NCI-H524 (cell line): ENCODE measurements around the gene MUC3A.
A peak's percentile ranks its signal among the peaks of the same experiment; 100 is the strongest.
"Not testable (repeated sequence)": the region's sequence is repeated elsewhere in the genome, so short reads cannot be mapped to it uniquely, and the experiment has no call there.

Source experiments
- DNase-seq, 2 experiments: peaks; one replicate each; lab custom pipeline; 2025; lab: John Stamatoyannopoulos, UW

Gene MUC3A

GRCh38 chr7:100971111-100972001, 22.0 kb downstream of the MUC3A start:
- DNase-seq = no peak

GRCh38 chr7:100972002-100972347, 22.6 kb downstream of the MUC3A start:
- DNase-seq = no peak

- DNase-seq = no peak
Measured at GRCh38 chr7:100974021-100974420, 24.7 kb downstream of the MUC3A start.

- DNase-seq = no peak
Measured at GRCh38 chr7:100975371-100975821, 26.1 kb downstream of the MUC3A start.

GRCh38 chr7:100978300-100978699, 29.0 kb downstream of the MUC3A start:
- DNase-seq = no peak

- no peak for DNase-seq
Measured at GRCh38 chr7:100983451-100984187, 34.3 kb downstream of the MUC3A start.

- DNase-seq = not testable (repeated sequence)
Measured at GRCh38 chr7:100984241-100984918, 35.0 kb downstream of the MUC3A start.

GRCh38 chr7:100985033-100985797, 35.9 kb downstream of the MUC3A start:
- not testable (repeated sequence) for DNase-seq

- DNase-seq = no peak
Measured at GRCh38 chr7:100991631-100992030, 42.3 kb downstream of the MUC3A start.

- not testable (repeated sequence) for DNase-seq
Measured at GRCh38 chr7:100992280-100992679, 42.9 kb downstream of the MUC3A start.

- DNase-seq = not testable (repeated sequence)
Measured at GRCh38 chr7:100994671-100995070, 45.3 kb downstream of the MUC3A start.

GRCh38 chr7:100998530-100998929, 49.2 kb downstream of the MUC3A start:
- not testable (repeated sequence) for DNase-seq

GRCh38 chr7:100999334-100999733, 50.0 kb downstream of the MUC3A start:
- not testable (repeated sequence) for DNase-seq

- not testable (repeated sequence) for DNase-seq
Measured at GRCh38 chr7:101000025-101000424, 50.7 kb downstream of the MUC3A start.

GRCh38 chr7:101002333-101002732, 53.0 kb downstream of the MUC3A start:
- DNase-seq = not testable (repeated sequence)

- DNase-seq = not testable (repeated sequence)
Measured at GRCh38 chr7:101007361-101007760, 58.0 kb downstream of the MUC3A start.

- no peak for DNase-seq
Measured at GRCh38 chr7:101009629-101010028, 60.3 kb downstream of the MUC3A start.

- no peak for DNase-seq
Measured at GRCh38 chr7:101012931-101013330, 63.6 kb downstream of the MUC3A start.

GRCh38 chr7:101015626-101016025, 66.3 kb downstream of the MUC3A start:
- no peak for DNase-seq

GRCh38 chr7:101017064-101017777, 67.9 kb downstream of the MUC3A start:
- DNase-seq = peak in 1 of 2 experiments; percentile 2
